H9 (cell line): ENCODE data around the gene MED27. TPM values are rescaled to one million over a fixed set of nuclear protein-coding genes. Genes with fewer than 3 reads are reported as not detected.

Source experiments
- DNase-seq: peaks from one replicate; pipeline ENCODE4 v3.0.0-alpha.2; 2017
- H2AFZ ChIP-seq: one replicate; pipeline ENCODE4 v1.6.1; 2013; ENCODE audit warnings: mild to moderate bottlenecking, low read length, control low read depth, moderate library complexity
- H2AK5ac ChIP-seq: 2 replicates; pipeline ENCODE4 v1.6.1; 2013; ENCODE audit warnings: low read length, control low read depth, mixed read lengths; ENCODE audit not compliant: insufficient read length
- H2BK120ac ChIP-seq: one replicate; pipeline ENCODE4 v1.6.1; 2013; ENCODE audit warnings: low read depth, mild to moderate bottlenecking, low read length, control low read depth, inconsistent platforms; ENCODE audit not compliant: poor library complexity, severe bottlenecking
- H2BK12ac ChIP-seq: 2 replicates; pipeline ENCODE4 v1.6.1; 2013; ENCODE audit warnings: low read length, control low read depth, mixed read lengths, low read depth; ENCODE audit not compliant: insufficient read length
- H2BK15ac ChIP-seq: 2 replicates; pipeline ENCODE4 v1.6.1; 2013; ENCODE audit warnings: low read depth, low read length, control low read depth
- H2BK20ac ChIP-seq: one replicate; pipeline ENCODE4 v1.6.1; 2013; ENCODE audit warnings: low read depth, mild to moderate bottlenecking, low read length, control low read depth, inconsistent platforms; ENCODE audit not compliant: poor library complexity, severe bottlenecking
- H2BK5ac ChIP-seq: 2 replicates; pipeline ENCODE4 v1.6.1; 2013; ENCODE audit warnings: low read length, control low read depth, mixed read lengths; ENCODE audit not compliant: insufficient read length
- H3K14ac ChIP-seq: 2 replicates; pipeline ENCODE4 v1.6.1; 2013; ENCODE audit warnings: low read length, control low read depth; ENCODE audit not compliant: insufficient read depth
- H3K18ac ChIP-seq: 2 replicates; pipeline ENCODE4 v1.6.1; 2013; ENCODE audit warnings: low read depth, mild to moderate bottlenecking, mixed read lengths, low read length, control low read depth; ENCODE audit not compliant: insufficient read length
- H3K23ac ChIP-seq: 2 replicates; pipeline ENCODE4 v1.6.1; 2013; ENCODE audit warnings: low read length, control low read depth, mixed read lengths, low read depth; ENCODE audit not compliant: insufficient read length
- H3K23me2 ChIP-seq: 2 replicates; pipeline ENCODE4 v1.6.1; 2013; ENCODE audit warnings: low read depth, mild to moderate bottlenecking, mixed read lengths, low read length, control low read depth; ENCODE audit not compliant: insufficient read length, poor library complexity, severe bottlenecking
- H3K27ac ChIP-seq: 2 replicates; pipeline ENCODE4 v1.5.1; 2013; ENCODE audit warnings: low read length, control low read depth, mixed read lengths, low read depth; ENCODE audit not compliant: insufficient read length
- H3K27me3 ChIP-seq: 2 replicates; pipeline ENCODE4 v1.6.1; 2013; ENCODE audit warnings: low read length, control low read depth, inconsistent platforms; ENCODE audit not compliant: insufficient read depth
- H3K4ac ChIP-seq: 2 replicates; pipeline ENCODE4 v1.6.1; 2013; ENCODE audit warnings: low read depth, mild to moderate bottlenecking, control low read depth, inconsistent platforms, low read length, moderate library complexity
- H3K4me1 ChIP-seq: 2 replicates; pipeline ENCODE4 v1.6.1; 2013; ENCODE audit warnings: low read length, control low read depth, inconsistent platforms; ENCODE audit not compliant: insufficient read depth
- H3K4me2 ChIP-seq: 2 replicates; pipeline ENCODE4 v1.6.1; 2013; ENCODE audit warnings: low read length, control low read depth, mixed read lengths; ENCODE audit not compliant: insufficient read length, insufficient read depth
- H3K56ac ChIP-seq: 2 replicates; pipeline ENCODE4 v1.6.1; 2013; ENCODE audit warnings: low read depth, mild to moderate bottlenecking, mixed read lengths, low read length, control low read depth; ENCODE audit not compliant: insufficient read length
- H3K79me1 ChIP-seq: 2 replicates; pipeline ENCODE4 v1.6.1; 2013; ENCODE audit warnings: low read depth, mild to moderate bottlenecking, moderate library complexity, low read length, control low read depth, inconsistent platforms; ENCODE audit not compliant: insufficient read depth, poor library complexity, severe bottlenecking
- H3K79me2 ChIP-seq: 2 replicates; pipeline ENCODE4 v1.6.1; 2013; ENCODE audit warnings: low read length, control low read depth, inconsistent platforms; ENCODE audit not compliant: insufficient read depth
- H3K9ac ChIP-seq: 2 replicates; pipeline ENCODE4 v1.6.1; 2013; ENCODE audit warnings: low read length, control low read depth, mixed read lengths; ENCODE audit not compliant: insufficient read length; ENCODE audit errors: extremely low read depth
- H3K9me3 ChIP-seq: one replicate; pipeline ENCODE4 v1.6.1; 2013; ENCODE audit warnings: low read depth, low read length, inconsistent platforms; ENCODE audit not compliant: control insufficient read depth
- H3T11ph ChIP-seq: one replicate; pipeline ENCODE4 v1.6.1; 2013; ENCODE audit warnings: mild to moderate bottlenecking, low read length, control low read depth, inconsistent platforms
- H4K20me1 ChIP-seq: one replicate; pipeline ENCODE4 v1.6.1; 2013; ENCODE audit not compliant: control insufficient read depth, insufficient read length, insufficient read depth
- H4K5ac ChIP-seq: 2 replicates; pipeline ENCODE4 v1.6.1; 2013; ENCODE audit warnings: low read depth, mild to moderate bottlenecking, mixed read lengths, low read length, control low read depth; ENCODE audit not compliant: insufficient read length
- H4K8ac ChIP-seq: replicated peaks from 2 replicates; pipeline ENCODE4 v1.6.1; 2013; ENCODE audit warnings: low read length, control low read depth, mixed read lengths, low read depth; ENCODE audit not compliant: insufficient read length
- H4K91ac ChIP-seq: 2 replicates; pipeline ENCODE4 v1.6.1; 2013; ENCODE audit warnings: low read depth, mild to moderate bottlenecking, moderate library complexity, mixed read lengths, low read length, control low read depth; ENCODE audit not compliant: insufficient read length
- H3K27ac Mint-ChIP-seq, 3 experiments: 2 replicates in 2 of 3; 3 replicates in 1 of 3; pipeline ENCODE4 v1.8.0; 2020 to 2021; ENCODE audit warnings: mixed read lengths in 3 of 3, mild to moderate bottlenecking in 1 of 3, moderate library complexity in 1 of 3
- H3K27me3 Mint-ChIP-seq: 2 replicates; pipeline ENCODE4 v1.8.0; 2021; ENCODE audit warnings: low read depth, mild to moderate bottlenecking, moderate library complexity, mixed read lengths
- H3K36me3 Mint-ChIP-seq, 3 experiments: 2 replicates in 2 of 3; 3 replicates in 1 of 3; pipeline ENCODE4 v1.8.0; 2020 to 2021; ENCODE audit warnings: low read depth in 3 of 3, mixed read lengths in 3 of 3; ENCODE audit not compliant: insufficient read depth in 1 of 3
- H3K4me1 Mint-ChIP-seq, 2 experiments: 2 replicates each; pipeline ENCODE4 v1.8.0; 2020; ENCODE audit warnings: mixed read lengths in 2 of 2
- H3K4me3 Mint-ChIP-seq, 2 experiments: 2 replicates in 1 of 2; 3 replicates in 1 of 2; pipeline ENCODE4 v1.8.0; 2020 to 2021; ENCODE audit warnings: mild to moderate bottlenecking in 2 of 2, mixed read lengths in 2 of 2, moderate library complexity in 1 of 2
- H3K9me3 Mint-ChIP-seq, 2 experiments: 2 replicates in 1 of 2; 3 replicates in 1 of 2; pipeline ENCODE4 v1.8.0; 2020; ENCODE audit warnings: mild to moderate bottlenecking in 2 of 2, mixed read lengths in 2 of 2, moderate library complexity in 1 of 2
- CTCF ChIP-seq: fragments of 200-600 bp; sonication (generic); conservative IDR thresholded peaks from 3 replicates; pipeline ENCODE4 v1.8.0; 2021; ENCODE audit warnings: antibody characterized with exemption, mild to moderate bottlenecking
- WGBS: extraction: QIAGEN DNeasy Blood & Tissue Kit; methylation state at CpG from one replicate; pipeline ENCODE4 v1.1.7; 2013; ENCODE audit warnings: missing lambda C conversion rate, low lambda C conversion rate, mixed read lengths; ENCODE audit not compliant: insufficient read length; ENCODE audit errors: extremely low coverage; 5-methylcytosine and 5-hydroxymethylcytosine counted together
- total RNA-seq: library from RNA; stranded (reverse); gene quantifications from 2 replicates; pipeline ENCODE4 v1.2.1, GENCODE V29; 2021

Gene MED27
- total RNA-seq, 1 experiment from 2014 or later, result 33.5 TPM

GRCh38 chr9:132046456-132046855, 33.2 kb downstream of the MED27 start:
- Histone ChIP-seq H3K9ac (no peak overlapping the region), H4K8ac (no peak overlapping the region), H3K27me3 (no peaks in the 10 kb centered on the region), H4K20me1 (no peaks in the 10 kb centered on the region), H3K9me3 (no peaks in the 10 kb centered on the region), H2BK5ac (no peak overlapping the region), H3K4ac (no peak overlapping the region), H3K23ac (no peak overlapping the region), H4K91ac (no peak overlapping the region), H3K27ac (no peak overlapping the region), H2BK20ac (no peak overlapping the region), H2BK15ac (no peak overlapping the region), H3K56ac (no peak overlapping the region), H3K4me2 (no peak overlapping the region), H2AFZ (no peak overlapping the region), H3K79me1 (peaks cover 5% of the 10 kb centered on the region), H3K18ac (no peak overlapping the region), H2BK12ac (no peak overlapping the region), H3K79me2 (0 out of 2 replicates have a peak, but pooled peaks cover 2% of the 10 kb centered on the region), H3T11ph (no peak overlapping the region), H2AK5ac (no peak overlapping the region), H3K4me1 (no peaks in the 10 kb centered on the region), H2BK120ac (no peak overlapping the region), H3K23me2 (no peaks in the 10 kb centered on the region), H3K14ac (no peak overlapping the region), H4K5ac (no peak overlapping the region)
- TF ChIP-seq CTCF, result no peak
- no peak overlapping the region for H3K27ac Mint-ChIP-seq
- no CpG with 5 or more reads among the region's 6 CpGs for WGBS
- H3K4me3 Mint-ChIP-seq, result no peak overlapping the region
- no peak for DNase-seq
- H3K36me3 Mint-ChIP-seq, result no peaks in the 10 kb centered on the region; a peak in 1 of 7 replicates
- no peaks in the 10 kb centered on the region for H3K4me1 Mint-ChIP-seq
- H3K9me3 Mint-ChIP-seq, result no peaks in the 10 kb centered on the region
- no peaks in the 10 kb centered on the region for H3K27me3 Mint-ChIP-seq
